A549 (cell line): ENCODE data around the gene IGF2R.

ENCODE experiments used
- CTCF ChIP-seq: fragments of >200 bp; sonication (Bioruptor Twin); formaldehyde crosslinking; IDR thresholded peaks from 3 replicates; pipeline ENCODE4 v1.5.1; 2016
- JUNB ChIP-seq: fragments of >200 bp; sonication (Bioruptor Twin); formaldehyde crosslinking; IDR thresholded peaks from 2 replicates; pipeline ENCODE4 v1.6.1; 2016
- KDM1A ChIP-seq: fragments of 200-600 bp; sonication (generic); IDR thresholded peaks from 2 replicates; pipeline ENCODE4 v1.6.1; 2016; ENCODE audit warnings: low read depth, mild to moderate bottlenecking
- MAFK ChIP-seq: fragments of 450-650 bp; IDR thresholded peaks from 2 replicates; pipeline ENCODE4 v1.6.1; 2014; ENCODE audit not compliant: partially characterized antibody
- MAX ChIP-seq: IDR thresholded peaks from 2 replicates; pipeline ENCODE4 v1.6.1; 2012
- MYC ChIP-seq: IDR thresholded peaks from 2 replicates; pipeline ENCODE4 v1.6.1; 2012; ENCODE audit warnings: mild to moderate bottlenecking, inconsistent platforms, low read length, improper control_type of control experiment, borderline replicate concordance
- TF ChIP-seq, protein P1 (sequence below): fragments of 200-600 bp; sonication (generic); IDR thresholded peaks from 2 replicates; pipeline ENCODE4 v1.6.1; 2016; ENCODE audit warnings: antibody characterized with exemption, mild to moderate bottlenecking, moderate library complexity

DNA sequence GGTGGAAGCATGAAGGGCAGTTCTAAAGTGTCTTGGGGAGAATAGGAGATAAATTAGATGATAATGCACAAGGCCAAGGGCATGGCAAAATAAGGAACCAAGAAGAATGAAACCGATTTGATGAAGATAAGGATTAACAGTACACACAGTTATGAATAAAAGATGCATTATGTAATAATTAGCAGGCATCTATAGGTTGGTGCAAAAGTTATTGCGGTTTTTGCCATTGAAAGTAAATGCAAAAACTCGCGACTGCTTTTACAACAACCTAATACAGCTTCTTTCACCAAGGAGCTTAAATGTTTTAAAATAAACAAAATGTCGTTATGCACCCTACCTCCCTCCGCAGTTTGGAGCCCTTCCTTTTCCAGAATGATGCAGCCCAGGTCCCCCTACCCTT lies 49.1 kb upstream of the IGF2R start:
- no peak for TF ChIP-seq CTCF
- no peak for TF ChIP-seq MAX
- no peak for TF ChIP-seq MYC
- TF ChIP-seq KDM1A, result no peak
- no peak for TF ChIP-seq MAFK
- no peak for TF ChIP-seq JUNB
- TF ChIP-seq, protein P1, sequence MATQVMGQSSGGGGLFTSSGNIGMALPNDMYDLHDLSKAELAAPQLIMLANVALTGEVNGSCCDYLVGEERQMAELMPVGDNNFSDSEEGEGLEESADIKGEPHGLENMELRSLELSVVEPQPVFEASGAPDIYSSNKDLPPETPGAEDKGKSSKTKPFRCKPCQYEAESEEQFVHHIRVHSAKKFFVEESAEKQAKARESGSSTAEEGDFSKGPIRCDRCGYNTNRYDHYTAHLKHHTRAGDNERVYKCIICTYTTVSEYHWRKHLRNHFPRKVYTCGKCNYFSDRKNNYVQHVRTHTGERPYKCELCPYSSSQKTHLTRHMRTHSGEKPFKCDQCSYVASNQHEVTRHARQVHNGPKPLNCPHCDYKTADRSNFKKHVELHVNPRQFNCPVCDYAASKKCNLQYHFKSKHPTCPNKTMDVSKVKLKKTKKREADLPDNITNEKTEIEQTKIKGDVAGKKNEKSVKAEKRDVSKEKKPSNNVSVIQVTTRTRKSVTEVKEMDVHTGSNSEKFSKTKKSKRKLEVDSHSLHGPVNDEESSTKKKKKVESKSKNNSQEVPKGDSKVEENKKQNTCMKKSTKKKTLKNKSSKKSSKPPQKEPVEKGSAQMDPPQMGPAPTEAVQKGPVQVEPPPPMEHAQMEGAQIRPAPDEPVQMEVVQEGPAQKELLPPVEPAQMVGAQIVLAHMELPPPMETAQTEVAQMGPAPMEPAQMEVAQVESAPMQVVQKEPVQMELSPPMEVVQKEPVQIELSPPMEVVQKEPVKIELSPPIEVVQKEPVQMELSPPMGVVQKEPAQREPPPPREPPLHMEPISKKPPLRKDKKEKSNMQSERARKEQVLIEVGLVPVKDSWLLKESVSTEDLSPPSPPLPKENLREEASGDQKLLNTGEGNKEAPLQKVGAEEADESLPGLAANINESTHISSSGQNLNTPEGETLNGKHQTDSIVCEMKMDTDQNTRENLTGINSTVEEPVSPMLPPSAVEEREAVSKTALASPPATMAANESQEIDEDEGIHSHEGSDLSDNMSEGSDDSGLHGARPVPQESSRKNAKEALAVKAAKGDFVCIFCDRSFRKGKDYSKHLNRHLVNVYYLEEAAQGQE, result no peak
